Measurements from ENCODE around the gene KIAA1191.
A peak's percentile ranks its signal among the peaks of the same experiment; 100 is the strongest.

Gene KIAA1191

GRCh38 chr5:176365351-176366231 is 4.0 kb upstream of the KIAA1191 start, which contains the start of gene ARL10:
Gene ARL10, plus strand, starts transcription at chr5:176365487. Its CDS starts 77 bp downstream, at chr5:176365564.
- peak in 2 of 3 donors; percentile 23 to 46 for DNase-seq (ENCODE audit: low read depth in 2 of 3, low spot score in 1 of 3)

GRCh38 chr5:176364765-176365350 is 3.3 kb upstream of the KIAA1191 start:
- no peak for DNase-seq (ENCODE audit: low read depth in 2 of 3, low spot score in 1 of 3)

- DNase-seq (ENCODE audit: low read depth in 2 of 3, low spot score in 1 of 3), result no peak
Measured at GRCh38 chr5:176362233-176362490, 598 bp upstream of the KIAA1191 start.

GRCh38 chr5:176360894-176361436 is 599 bp downstream of the KIAA1191 start:
- no peak for DNase-seq (ENCODE audit: low read depth in 2 of 3, low spot score in 1 of 3)

GRCh38 chr5:176359658-176360057 is 1.9 kb downstream of the KIAA1191 start:
- DNase-seq (ENCODE audit: low read depth in 2 of 3, low spot score in 1 of 3), result no peak

GRCh38 chr5:176356179-176356566 is 5.4 kb downstream of the KIAA1191 start:
- DNase-seq (ENCODE audit: low read depth in 2 of 3, low spot score in 1 of 3), result no peak

- no peak for DNase-seq (ENCODE audit: low read depth in 2 of 3, low spot score in 1 of 3)
Measured at GRCh38 chr5:176355400-176356178, 6.0 kb downstream of the KIAA1191 start.

- DNase-seq (ENCODE audit: low read depth in 2 of 3, low spot score in 1 of 3), result no peak
Measured at GRCh38 chr5:176353533-176353932, 8.0 kb downstream of the KIAA1191 start.

GRCh38 chr5:176352116-176352878 is 9.3 kb downstream of the KIAA1191 start:
- DNase-seq (ENCODE audit: low read depth in 2 of 3, low spot score in 1 of 3), result no peak

- DNase-seq (ENCODE audit: low read depth in 2 of 3, low spot score in 1 of 3), result no peak
Measured at GRCh38 chr5:176350416-176350815, 11.1 kb downstream of the KIAA1191 start.

GRCh38 chr5:176342766-176343458 is 18.7 kb downstream of the KIAA1191 start:
- no peak for DNase-seq (ENCODE audit: low read depth in 2 of 3, low spot score in 1 of 3)

GRCh38 chr5:176342158-176342483 is 19.4 kb downstream of the KIAA1191 start:
- DNase-seq (ENCODE audit: low read depth in 2 of 3, low spot score in 1 of 3), result no peak

GRCh38 chr5:176341325-176342157 is 20.0 kb downstream of the KIAA1191 start:
- no peak for DNase-seq (ENCODE audit: low read depth in 2 of 3, low spot score in 1 of 3)

GRCh38 chr5:176339304-176339703 is 22.3 kb downstream of the KIAA1191 start:
- no peak for DNase-seq (ENCODE audit: low read depth in 2 of 3, low spot score in 1 of 3)

- DNase-seq (ENCODE audit: low read depth in 2 of 3, low spot score in 1 of 3), result no peak
Measured at GRCh38 chr5:176337913-176338312, 23.7 kb downstream of the KIAA1191 start.

- DNase-seq (ENCODE audit: low read depth in 2 of 3, low spot score in 1 of 3), result no peak
Measured at GRCh38 chr5:176334031-176334770, 27.4 kb downstream of the KIAA1191 start.

- DNase-seq (ENCODE audit: low read depth in 2 of 3, low spot score in 1 of 3), result no peak
Measured at GRCh38 chr5:176320577-176320976, 41.0 kb downstream of the KIAA1191 start.

GRCh38 chr5:176319827-176320554 is 41.6 kb downstream of the KIAA1191 start:
- no peak for DNase-seq (ENCODE audit: low read depth in 2 of 3, low spot score in 1 of 3)

Data from stimulated activated CD4-positive, alpha-beta T cell treated with anti-CD3 and anti-CD28 coated beads, Interleukin-12 subunit alpha, Interleukin-12 subunit beta, amount 100 ng/mL, for 48 hours (primary cell).